Measurements from ENCODE around the gene CCDC90B. TPM values are rescaled to one million over a fixed set of nuclear protein-coding genes. Genes with fewer than 3 reads are reported as not detected.

The CCDC90B gene
- total and polyA plus RNA-seq, 2 donors (not counting 3 experiments of a cell fraction or from before 2014, with no cell fraction given): 24.3 to 45.8 TPM

DNA sequence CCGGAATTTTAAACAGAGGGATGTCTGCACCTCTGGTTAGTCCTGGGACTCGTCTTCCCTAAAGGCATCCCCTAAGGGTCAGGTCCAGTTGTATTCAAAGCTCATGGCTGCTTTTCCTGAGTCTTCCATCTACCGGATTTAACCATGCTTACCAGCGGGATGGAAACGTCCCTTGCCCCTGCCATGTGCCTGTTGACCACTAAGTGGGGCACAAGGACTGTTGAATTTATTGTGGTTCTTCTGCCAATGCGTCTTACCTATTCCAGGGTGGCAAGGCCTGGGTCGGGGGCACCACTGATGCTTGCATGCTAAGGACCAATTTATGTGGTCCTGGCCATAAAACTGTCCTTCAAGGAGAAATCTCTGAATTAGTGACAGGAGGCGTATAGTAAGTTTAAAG lies 67.1 kb downstream of the CCDC90B start:
- Histone ChIP-seq H3K27ac (ENCODE audit: insufficient read depth, low read depth, low read length) (no peak overlapping the region), H3K4me2 (ENCODE audit: insufficient read depth, low read length) (no peak overlapping the region), H3K4me1 (ENCODE audit: control insufficient read depth, extremely low read depth, insufficient read depth, low read length) (no peaks in the 10 kb centered on the region), H3K9ac (replicated peaks; ENCODE audit: extremely low read depth, insufficient read depth, low read length) (no peak overlapping the region), H4K20me1 (replicated peaks; ENCODE audit: control insufficient read depth, extremely low read depth, insufficient read depth, low read length) (no peaks in the 10 kb centered on the region), H3K79me2 (ENCODE audit: control insufficient read depth, insufficient read depth, low read length) (no peaks in the 10 kb centered on the region), H3K4me3 (replicated peaks in 1 of 3; ENCODE audit: insufficient read depth in 1 of 3, low read depth in 1 of 3, low read length in 3 of 3) (no peak overlapping the region), H3K9me3 (replicated peaks; ENCODE audit: control insufficient read depth, insufficient read depth, low read length) (no peaks in the 10 kb centered on the region), H2AFZ (ENCODE audit: low read depth, low read length) (no peak overlapping the region), H3K27me3 (ENCODE audit: control insufficient read depth in 2 of 2, insufficient read depth in 2 of 2, low read length in 2 of 2) (no peaks in the 10 kb centered on the region), H3K9me1 (replicated peaks; ENCODE audit: control insufficient read depth, extremely low read depth, insufficient read depth, low read length) (no peaks in the 10 kb centered on the region), H3K36me3 (ENCODE audit: control insufficient read depth in 2 of 2, extremely low read depth in 1 of 2, insufficient read depth in 2 of 2, low read length in 2 of 2) (no peaks in the 10 kb centered on the region)
- intact Hi-C loops (cut with micrococcal nuclease): no loop called here
- dilution Hi-C loops (cut with MboI; ENCODE audit: extremely low pct_ligation_motif_present, low sequenced_read_pairs): no loop called here
- ChIA-PET POLR2A (no interaction called here), CTCF (interaction anchor here (1.0 to 1.3 kb wide), 2 partner anchors 31 to 306 kb away, joined by 3 to 6 read pairs; no protein-coding TSS in a partner anchor)
- no peak for DNase-seq (ENCODE audit: low read depth, low spot score)
- FAIRE-seq: no peak
- BruUV-seq (replicated peaks): no TSS peak
- TF ChIP-seq, protein P1, sequence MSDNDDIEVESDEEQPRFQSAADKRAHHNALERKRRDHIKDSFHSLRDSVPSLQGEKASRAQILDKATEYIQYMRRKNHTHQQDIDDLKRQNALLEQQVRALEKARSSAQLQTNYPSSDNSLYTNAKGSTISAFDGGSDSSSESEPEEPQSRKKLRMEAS (IDR thresholded peaks at IDR 0.05; ENCODE audit: insufficient read depth, insufficient read length): no peak
- TF ChIP-seq, protein P2, sequence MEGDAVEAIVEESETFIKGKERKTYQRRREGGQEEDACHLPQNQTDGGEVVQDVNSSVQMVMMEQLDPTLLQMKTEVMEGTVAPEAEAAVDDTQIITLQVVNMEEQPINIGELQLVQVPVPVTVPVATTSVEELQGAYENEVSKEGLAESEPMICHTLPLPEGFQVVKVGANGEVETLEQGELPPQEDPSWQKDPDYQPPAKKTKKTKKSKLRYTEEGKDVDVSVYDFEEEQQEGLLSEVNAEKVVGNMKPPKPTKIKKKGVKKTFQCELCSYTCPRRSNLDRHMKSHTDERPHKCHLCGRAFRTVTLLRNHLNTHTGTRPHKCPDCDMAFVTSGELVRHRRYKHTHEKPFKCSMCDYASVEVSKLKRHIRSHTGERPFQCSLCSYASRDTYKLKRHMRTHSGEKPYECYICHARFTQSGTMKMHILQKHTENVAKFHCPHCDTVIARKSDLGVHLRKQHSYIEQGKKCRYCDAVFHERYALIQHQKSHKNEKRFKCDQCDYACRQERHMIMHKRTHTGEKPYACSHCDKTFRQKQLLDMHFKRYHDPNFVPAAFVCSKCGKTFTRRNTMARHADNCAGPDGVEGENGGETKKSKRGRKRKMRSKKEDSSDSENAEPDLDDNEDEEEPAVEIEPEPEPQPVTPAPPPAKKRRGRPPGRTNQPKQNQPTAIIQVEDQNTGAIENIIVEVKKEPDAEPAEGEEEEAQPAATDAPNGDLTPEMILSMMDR (IDR thresholded peaks at IDR 0.05; ENCODE audit: extremely low read depth in 1 of 2, insufficient read depth in 1 of 2, low read depth in 1 of 2, low read length in 2 of 2): no peak
- no peak for TF ChIP-seq JUN (IDR thresholded peaks at IDR 0.05; ENCODE audit: borderline replicate concordance, insufficient read depth, insufficient read length, low read depth)
- TF ChIP-seq FOS (IDR thresholded peaks at IDR 0.05; ENCODE audit: borderline replicate concordance, insufficient read depth, low read length): no peak
- no peak for TF ChIP-seq GATA2 (IDR thresholded peaks at IDR 0.05; ENCODE audit: insufficient read depth, insufficient read length, low read depth, low read length)
- TF ChIP-seq POLR2AphosphoS5 (IDR thresholded peaks at IDR 0.05; ENCODE audit: insufficient read depth, low read depth, low read length): no peak

Small RNA genes within 50 kb of the gene (small RNA-seq; reads per million reads assigned to genes)
- gene AP000873.5 (ENCODE audit: insufficient read depth, insufficient read length, low read depth, low replicate concordance): not detected

Other genes with a start within 250 kb of the CCDC90B start
- 14.6 and 18.4 TPM in 2 replicates for gene RAB30, start 214.5 kb downstream of the CCDC90B start, total RNA-seq
- gene RAB30, start 214.5 kb downstream of the CCDC90B start, polyA plus RNA-seq: 3.1 and 4.1 TPM in 2 replicates
- 51.2 and 53.5 TPM in 2 replicates for gene PCF11, start 129.2 kb downstream of the CCDC90B start, total RNA-seq
- 25.6 and 38.0 TPM in 2 replicates for gene PCF11, start 129.2 kb downstream of the CCDC90B start, polyA plus RNA-seq
- gene ANKRD42, start 92.7 kb downstream of the CCDC90B start, total RNA-seq: 6.6 and 7.6 TPM in 2 replicates
- gene ANKRD42, start 92.7 kb downstream of the CCDC90B start, polyA plus RNA-seq: 2.5 and 3.3 TPM in 2 replicates